ENCODE measurements around the gene SLC2A9.

Gene SLC2A9

DNA sequence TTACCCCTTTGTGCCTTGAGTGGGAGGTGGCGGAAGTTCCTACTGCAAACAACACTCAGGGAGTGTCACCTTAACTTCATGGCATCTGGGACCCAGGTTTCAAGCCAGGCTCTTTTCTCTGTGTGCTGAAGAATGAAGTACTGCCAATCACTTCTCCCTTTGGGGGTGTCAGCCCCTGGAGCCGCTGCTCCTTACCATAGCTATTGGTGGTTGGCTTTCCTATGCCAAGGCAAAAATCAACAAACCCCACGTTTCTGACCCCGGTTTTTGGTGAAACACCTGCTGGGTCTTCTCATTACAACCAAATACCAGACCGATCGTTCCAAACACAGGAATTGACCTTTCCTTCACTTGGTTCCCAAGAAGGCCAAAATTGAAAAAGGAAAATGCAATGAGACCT, 19.7 kb upstream of the SLC2A9 start:
- no peak for DNase-seq

DNA sequence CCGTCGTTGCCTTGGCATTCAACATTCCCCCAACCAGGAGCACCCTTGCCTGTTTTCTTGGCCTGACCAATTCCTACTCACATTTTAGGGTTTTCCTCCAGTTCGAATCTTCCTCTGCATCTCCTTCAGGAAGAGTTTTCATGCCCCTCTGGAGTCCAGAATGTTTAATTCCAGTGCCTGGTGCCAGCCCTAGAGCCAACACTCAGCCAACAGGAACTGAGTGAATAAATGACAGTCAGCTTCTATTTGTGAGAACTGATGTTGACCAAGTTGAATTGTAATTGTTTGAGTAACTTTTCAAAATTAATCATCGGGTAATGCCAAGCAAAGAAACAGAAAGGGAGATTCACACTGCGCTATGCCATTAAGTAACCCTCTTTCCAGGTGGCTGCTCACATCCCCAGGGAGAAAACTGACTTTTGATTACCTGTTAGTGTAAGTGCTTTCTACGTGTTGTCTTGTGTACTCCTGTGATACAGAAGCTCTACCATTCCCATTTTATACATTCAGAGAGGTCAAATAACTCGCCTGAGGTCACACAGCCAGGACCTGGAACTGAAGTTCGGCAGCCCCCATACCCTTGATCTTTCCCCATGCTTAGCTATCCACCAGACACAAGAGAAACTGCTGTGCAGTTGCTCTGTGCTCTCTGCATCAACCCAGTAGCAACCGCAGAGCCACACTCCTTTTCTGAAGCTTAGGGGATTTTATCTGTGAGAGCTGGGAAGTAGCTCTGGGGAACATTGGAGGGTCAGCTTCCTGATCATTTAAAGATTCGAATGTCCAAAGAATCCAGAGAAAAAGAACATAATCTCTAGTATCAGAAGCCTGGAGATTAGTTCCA, 19.0 kb upstream of the SLC2A9 start:
- no peak for DNase-seq

DNA sequence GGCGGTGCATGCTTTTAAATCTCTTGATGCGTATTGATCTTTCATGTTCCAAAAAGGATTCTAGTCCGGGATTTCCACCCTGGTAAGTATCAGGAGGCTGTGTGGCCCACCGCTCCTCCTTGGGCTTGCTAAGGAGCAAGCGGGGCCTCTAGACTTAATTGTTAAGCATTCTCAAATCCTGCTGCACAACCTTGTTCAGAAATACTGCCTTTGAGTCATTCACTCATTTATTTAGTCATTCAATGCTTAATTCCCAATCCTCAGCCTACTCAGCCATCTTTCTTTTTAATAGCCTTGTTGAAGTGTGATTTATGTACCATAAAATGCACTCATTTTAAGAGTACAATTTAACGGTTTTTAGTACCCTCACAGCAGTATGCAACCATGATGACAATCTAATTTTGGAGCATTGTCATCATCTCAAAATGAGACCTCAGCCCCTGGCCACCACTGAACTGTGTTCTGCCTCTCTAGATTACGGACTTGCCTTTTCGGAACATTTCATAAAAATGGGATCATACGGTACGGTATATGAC, 15.6 kb upstream of the SLC2A9 start:
- no peak for DNase-seq

DNA sequence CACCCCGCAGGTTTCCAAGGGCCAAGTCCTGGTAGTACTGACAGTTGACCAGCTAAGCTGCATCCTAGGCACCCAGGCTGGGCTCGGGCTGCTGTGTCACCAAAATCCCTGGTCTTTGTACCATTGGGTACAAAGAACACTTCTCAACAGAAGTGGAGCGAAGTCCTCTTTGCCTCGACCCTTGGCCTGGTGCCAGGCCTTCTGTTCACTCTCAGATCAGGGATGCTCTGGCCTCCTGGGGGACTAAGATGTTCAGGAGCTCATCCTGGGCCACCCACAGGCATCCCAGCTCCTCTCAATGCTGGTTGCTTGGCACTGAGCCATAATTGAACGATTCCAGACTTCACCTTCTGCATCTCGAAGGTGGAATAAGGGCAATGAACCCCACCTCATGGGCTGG, 13.8 kb upstream of the SLC2A9 start:
- no peak for DNase-seq

DNA sequence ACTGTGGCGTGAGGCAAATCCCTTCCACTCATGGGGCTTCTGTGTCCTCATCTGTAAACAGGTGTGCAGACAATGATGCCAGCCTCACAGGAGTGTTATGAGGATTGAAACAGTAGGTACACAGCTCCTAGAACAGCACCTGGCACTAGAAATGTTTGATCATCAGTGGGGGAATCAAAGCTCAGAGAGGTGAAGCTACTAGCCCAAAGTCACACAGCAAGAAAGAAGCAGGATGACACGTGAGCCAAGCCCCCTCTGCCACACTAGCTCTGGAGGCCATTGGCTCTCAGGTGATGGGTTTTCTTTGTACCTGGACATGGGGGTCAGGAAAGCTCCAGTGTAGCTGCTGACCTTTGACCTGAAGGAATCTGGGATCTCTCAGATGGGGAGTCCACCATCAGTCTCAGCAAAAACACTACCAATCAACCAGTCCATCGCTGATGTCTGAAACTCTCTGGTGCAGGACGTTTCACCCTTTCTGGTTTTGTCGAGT, 13.4 kb upstream of the SLC2A9 start:
- DNase-seq: no peak

DNA sequence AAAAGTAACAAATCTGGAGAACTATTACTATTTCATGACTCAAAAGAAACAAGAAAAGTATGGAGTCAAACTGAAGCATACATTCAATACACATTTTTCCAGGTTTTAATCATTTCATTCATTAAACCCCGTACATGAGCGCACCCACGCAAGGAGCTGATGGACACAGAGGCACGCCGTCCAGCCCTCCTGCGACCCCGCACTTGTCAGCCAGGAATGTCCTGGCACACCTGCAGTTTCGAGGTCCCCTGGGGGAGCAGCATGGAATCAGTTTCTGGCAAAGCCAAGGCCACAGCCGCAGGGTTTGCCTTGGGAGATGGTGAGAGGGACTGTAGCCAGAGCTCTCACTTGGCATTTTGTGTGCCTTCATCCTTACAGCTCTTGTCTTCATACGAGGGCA, 12.8 kb upstream of the SLC2A9 start:
- DNase-seq: no peak

DNA sequence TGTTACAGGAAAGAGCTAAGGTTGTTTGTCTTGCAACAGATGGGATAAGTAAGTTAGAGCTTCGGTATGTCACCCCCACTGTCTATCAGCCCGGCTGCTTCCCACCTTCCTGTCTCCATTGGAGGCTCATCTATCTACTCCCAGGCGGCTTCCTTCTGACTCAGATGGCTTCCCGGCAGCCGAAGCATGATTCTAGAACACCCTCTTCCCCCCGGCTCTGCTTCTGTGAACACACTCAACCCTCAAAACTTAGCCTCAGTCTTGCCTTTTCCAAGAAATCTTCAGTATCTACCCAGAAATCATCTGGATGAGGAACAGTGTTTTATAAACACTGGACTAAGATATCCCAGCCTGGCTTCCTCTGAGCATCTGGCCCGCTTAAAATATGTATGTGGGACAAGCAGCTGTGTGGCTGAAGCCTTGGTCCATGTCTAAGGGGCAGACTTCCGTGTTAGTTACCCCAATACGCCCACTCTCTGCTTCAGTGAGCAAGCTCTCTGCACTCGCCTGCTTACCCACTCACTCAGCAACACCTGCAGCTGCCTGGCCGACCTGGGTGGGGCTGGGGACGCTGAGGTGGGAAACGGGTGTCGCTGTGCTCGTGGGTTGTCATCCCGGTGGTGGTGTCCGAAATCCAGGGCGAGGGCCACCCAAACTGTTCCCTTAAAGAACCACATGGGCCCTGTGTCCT, 12.0 kb upstream of the SLC2A9 start:
- DNase-seq: no peak

DNA sequence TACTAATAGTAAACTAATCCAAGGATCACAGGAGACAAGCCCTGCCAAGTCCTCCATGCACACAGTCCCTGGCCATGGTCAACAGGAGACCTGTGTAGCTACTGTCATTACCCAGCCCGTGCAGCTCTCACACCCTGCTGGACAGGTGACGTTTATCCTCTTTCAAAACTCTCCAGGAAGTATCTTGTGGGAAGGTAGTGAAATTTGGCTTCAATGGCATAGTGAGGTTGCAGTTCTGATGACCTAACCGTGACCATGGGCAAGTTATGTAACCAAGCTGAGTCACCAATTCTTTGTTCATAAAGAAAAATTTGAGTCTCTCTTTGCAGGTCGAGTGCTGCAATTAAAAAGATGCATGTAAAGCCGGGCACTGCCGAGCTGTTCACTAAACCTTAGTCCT, 11.3 kb upstream of the SLC2A9 start:
- no peak for DNase-seq

DNA sequence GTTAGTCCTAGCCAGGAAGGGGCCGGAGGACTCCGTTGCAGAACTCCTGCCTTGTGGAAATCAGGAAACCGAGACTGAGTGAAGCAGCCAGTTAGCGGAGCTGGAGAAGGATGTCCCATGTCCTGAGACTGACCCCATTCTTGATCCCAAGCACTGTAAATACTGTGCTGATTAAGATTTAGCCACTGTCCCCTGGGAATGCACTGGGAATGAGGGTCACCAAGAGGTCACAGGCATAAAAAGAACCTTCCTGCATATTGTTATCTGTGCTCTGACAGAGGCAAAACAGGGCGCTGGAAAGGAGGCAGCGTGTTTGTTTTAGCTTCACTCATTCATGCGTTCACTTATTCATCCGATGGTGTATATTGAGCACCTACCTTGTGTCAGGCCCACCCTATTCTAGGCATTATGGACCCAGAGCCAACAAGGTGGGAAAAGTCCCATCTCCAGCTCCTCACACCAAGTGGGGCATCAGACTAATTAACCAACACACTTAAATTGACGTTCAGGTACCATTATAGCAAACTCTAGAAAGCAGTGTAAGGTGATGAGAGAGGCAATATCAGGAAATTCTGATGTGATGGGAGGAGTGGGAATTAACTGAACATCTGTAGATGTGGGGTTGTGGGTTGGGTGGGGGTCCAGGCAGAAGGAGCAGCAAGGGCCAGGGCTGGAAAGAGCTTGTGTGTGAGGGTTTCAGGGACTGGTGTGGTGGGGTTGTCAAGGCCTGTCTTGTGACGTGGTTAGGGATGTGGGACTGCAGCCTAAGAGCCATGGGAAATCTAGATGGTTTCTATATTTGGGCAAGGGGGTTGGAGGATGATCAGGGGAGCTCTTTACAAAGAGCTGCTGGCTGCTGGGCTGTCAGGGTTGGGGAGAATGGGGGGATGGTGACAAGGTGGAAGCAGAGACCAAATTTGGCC, 10.6 kb upstream of the SLC2A9 start:
- DNase-seq: no peak

DNA sequence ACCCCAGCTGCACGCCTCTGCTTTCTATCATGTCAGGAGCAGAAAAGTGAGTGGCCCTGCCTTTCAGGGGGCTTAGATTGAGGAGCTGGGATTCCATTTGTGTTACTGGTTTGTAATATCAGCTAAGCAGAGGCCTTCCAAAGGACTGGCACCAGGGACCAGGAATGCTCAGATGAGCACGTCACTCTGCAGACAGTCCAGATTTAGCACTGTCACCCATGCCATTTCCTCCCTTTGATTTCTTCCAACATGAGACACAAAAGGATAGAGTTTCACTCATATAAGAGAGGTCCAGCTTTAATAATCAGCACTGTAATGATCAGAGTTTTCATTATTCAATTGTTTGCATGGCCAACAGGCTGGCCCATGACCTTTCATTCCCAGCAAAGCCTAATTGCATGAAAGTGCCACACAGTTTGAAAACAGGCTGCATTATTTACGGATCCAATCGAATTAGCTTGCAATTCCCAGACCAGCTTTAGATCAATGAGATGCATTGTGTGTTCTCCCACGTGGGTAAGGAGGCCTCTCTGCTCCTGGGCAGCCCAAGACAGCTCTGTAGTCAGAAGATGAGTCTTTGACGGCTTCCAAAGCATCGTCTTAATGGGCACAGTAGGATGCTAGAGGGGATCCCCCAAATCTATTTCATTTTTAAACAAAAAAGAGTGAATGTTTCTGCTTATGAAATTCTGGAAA, 9.8 kb upstream of the SLC2A9 start:
- DNase-seq: no peak

DNA sequence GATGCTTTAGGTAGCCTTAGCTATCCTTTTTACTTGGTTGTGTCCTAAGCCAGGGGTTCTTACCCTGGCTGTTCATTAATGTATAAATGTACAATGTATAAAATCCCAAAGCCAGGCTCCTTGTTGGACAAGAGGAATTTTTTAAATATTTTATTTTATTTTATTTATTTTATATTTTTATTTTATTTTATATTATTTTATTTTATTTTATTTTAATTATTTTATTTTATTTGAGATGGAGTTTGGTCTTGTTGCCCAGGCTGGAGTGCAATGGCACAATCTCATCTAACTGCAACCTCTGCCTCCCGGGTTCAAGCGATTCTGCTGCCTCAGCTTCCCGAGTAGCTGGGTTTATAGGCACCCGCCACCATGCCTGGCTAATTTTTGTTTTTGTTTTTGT, 8.1 kb upstream of the SLC2A9 start:
- DNase-seq: no peak

DNA sequence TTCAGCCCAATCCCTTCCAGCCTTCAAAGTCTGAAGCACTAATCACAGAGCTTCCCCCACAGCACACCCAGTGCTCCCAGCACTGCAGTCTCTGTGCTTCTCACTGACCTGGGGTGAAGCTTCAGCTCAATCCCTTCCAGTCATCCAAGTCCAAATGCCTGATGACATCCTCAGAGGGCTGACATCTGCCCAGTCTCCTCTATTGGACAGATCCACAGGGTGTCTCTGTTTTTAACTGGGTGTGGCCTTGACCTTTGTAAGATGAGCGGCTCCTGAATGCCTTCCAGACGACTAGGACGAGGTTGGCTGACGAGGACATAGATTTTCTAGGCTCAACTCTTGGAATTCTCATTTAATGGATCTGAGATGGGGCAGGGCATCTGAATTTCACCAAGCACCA, 7.6 kb upstream of the SLC2A9 start:
- no peak for DNase-seq

DNA sequence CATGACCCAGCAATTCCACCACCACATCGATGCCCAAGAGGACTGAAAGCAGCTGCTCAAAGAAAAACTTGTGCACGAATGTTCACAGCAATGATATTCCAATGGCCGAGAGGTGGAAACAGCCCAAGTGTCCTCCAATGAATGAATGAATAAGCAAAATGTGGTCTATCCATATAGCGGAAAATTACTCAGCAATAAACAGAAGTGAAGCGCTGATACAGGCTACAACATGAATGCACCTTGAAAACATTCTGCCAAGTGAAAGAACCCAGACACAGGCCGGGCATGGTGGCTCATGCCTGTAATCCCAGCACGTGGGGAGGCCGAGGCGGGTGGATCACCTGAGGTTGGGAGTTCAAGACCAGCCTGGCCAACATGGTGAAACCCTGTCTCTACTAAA, 5.2 kb upstream of the SLC2A9 start:
- DNase-seq: no peak

DNA sequence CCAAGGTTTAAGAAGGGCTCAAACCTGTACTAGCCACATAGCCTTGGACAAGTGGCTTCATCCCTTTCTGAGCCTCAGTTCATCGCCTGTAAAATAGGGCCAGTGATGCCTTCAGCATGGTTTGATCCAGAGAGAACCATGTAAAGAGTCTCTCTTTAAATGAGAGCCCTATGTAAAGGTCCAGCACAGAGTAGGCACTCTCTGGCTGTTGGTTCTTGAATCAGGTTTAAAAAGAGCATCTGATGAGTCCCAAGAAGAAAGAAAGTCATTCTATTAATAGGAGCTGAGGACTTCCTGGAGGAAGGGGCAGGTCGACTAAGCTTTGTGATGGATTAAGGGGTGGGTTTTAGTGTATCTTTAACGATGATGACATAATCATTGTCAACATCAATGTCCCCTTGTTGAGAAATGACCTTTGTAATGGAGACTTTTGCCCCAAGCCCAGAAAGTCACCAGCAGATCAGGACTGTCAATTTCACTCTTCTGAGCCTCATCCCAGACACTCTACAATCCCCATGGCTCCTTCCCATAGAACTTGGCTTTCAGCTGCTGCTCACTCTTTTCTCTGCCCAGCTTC, 4.0 kb upstream of the SLC2A9 start:
- DNase-seq: no peak

DNA sequence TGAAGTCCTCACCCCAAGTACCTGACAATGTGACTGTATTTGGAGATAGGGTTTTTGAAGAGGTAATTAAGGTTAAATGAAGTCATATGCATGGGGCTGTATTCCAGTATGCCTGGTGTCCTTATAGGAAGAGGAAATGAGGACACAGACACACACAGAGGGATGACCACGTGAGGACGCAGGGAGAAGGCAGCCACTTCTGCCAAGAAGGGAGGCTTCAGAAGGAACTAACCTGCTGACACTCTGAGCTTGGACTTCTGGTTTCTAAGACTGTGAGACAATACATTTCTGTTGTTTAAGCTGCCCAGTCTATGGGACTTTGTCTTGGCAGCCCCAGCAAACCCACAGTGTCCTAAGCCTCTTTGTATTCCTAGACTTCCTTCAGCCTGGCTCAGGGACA, 3.0 kb upstream of the SLC2A9 start:
- DNase-seq: no peak

DNA sequence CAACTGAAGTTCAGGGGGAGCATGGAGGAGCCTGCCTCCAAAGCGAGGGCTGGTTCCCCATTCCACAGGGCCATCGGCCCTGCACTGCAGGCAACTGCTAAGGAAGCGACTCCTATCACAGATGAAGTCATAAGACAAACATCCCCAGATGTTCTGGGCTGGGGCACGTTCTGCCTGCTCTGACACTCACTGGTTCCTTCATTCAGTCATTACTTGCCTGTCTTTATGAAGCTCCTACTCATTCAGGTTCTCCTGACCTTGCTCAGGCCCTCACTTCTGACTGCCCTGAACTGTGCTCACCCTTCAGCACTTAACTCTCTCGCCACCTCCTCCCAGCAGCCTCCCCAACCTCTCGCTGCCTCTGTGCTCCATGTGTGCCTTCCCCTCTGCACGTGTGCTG, 2.5 kb upstream of the SLC2A9 start:
- no peak for DNase-seq

DNA sequence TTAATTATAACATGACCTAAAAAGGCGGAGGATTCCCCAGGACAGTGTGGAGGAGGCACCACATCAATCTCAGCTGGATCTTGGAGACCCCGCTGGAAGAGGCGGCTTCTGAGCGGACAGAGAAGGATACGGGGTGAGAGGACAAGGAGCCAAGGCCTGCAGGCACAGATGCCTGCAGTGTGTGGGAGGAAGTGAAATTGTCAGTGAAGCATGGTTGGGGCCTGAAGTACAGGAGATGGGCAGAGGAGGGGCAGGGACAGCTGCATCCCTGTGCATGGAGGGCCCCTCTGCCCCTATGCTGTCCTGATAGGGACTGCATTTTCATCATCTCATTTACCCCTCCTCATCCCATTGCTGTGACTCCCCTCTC, 1.7 kb upstream of the SLC2A9 start:
- no peak for DNase-seq

DNA sequence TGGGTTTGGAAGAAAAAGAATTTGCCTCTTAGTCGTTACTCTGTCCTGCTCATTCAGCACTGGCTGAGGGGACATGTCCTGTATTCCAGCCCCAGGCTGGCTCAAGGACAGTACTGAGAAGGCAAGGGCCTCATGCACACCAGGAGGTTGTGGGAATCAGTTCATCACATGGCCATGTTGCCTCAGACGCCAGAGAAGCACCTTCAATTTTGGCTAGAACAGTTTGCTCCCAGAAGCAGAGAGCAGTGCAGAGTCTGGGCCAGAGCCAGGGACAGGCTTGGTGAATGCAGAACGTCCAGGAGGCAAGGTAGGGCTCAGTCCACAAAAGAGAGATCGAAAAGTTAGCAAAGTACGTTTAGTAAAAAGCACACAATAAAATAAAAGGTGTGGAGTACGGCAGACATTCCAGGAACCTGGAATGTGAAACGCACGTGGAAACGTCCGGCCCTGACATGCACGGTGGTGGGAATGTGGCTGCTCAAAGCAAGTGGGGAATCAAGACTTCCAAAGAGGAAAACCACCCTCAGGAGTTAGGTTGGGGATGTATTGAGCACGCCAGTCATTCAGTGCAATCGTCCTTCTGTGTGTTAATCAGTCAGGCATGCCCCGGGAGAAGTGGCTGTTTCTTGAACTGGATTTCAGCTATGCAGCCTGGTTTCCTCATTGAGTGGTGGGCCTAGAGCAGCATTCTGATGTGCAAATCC, 1.2 kb upstream of the SLC2A9 start:
- no peak for DNase-seq

DNA sequence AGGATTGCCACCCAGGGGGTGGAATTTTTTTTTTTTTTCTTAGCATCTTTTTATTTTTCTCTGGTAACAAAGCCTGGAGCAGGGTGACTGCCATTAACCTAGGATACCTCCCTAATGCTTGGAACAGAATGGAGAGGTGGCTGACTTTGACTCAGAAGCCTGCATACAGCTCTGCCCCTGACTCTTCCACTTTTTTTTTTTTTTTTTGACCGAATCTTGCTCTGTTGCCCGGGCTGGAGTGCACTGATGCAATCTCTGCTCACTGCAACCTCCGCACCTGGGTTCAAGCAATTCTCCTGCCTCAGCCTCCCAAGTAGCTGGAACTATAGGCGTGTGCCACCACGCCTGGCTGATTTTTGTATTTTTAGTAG, 341 bp upstream of the SLC2A9 start:
- no peak for DNase-seq

DNA sequence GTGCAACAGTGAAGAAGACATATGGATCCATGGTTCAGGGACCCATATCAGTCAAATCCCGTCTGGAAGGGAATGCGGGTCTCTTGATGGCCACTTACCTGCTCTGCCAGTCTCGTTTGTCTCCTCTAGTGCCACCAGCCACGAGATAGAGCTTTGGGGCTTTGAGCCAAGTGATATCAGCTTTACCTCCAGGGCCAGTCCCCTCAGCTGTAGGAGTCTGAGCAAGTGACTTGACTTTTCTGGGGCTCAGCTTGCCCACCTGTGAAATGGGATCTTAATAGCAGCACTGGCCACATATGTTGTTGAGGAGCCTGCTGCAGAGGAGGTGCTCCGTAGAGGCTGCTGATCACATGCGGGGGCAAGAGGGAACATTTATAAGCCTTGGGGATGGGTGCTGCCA, 1.2 kb downstream of the SLC2A9 start:
- DNase-seq: no peak

DNA sequence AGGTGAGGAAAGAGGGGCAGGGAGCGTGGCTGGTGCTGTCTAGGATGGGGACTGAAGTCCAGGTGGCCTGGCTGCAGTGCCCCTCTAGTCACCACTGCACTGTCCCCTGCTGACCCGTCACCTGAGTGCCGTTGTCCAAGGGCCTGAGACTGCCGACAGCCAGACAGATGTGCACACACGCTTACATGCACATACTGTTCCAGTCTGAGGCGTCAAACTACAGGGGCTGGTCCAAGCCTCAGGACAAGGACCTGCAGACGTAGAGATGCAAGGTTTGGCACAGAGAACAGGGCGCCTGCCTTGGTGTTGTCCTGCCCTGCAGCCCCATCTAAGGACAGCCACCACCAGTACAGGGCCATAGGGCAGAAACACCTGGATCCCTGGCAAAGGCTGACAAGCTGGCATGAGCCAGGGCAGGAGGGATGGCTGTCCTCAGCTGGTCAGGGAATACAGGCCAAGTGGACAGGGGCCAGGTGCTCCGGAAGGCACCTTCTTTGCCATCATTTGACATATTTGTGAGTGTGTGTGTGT, 1.7 kb downstream of the SLC2A9 start:
- no peak for DNase-seq
